HepG2 (cell line): ENCODE data around the gene BTBD3. TPM values are rescaled to one million over a fixed set of nuclear protein-coding genes. Genes with fewer than 3 reads are reported as not detected.

Experiments
- ATRX ChIP-seq: sonication (generic); formaldehyde crosslinking; IDR thresholded peaks from 2 replicates; pipeline ENCODE4 v1.4.0; 2020; ENCODE audit warnings: missing genetic modification reagents, borderline replicate concordance
- BRF2 ChIP-seq: sonication (generic); formaldehyde crosslinking; IDR thresholded peaks from 2 replicates; pipeline ENCODE4 v1.8.1; 2022; ENCODE audit warnings: mild to moderate bottlenecking, missing genetic modification reagents
- CBX5 ChIP-seq: sonication (generic); formaldehyde crosslinking; IDR thresholded peaks from 2 replicates; pipeline ENCODE4 v1.4.0; 2020; ENCODE audit warnings: missing genetic modification reagents, borderline replicate concordance
- CEBPB ChIP-seq: IDR thresholded peaks from 2 replicates; pipeline ENCODE4 v1.6.1; 2011; ENCODE audit warnings: low read depth, low read length, improper control_type of control experiment, borderline replicate concordance
- CENPX ChIP-seq: sonication (generic); formaldehyde crosslinking; IDR thresholded peaks from 2 replicates; pipeline ENCODE4 v1.9.0; 2021; ENCODE audit warnings: mild to moderate bottlenecking, missing genetic modification reagents, moderate library complexity
- ETV5 ChIP-seq: IDR thresholded peaks from 2 replicates; pipeline ENCODE4 v1.6.1; 2018; ENCODE audit warnings: missing biosample characterization, missing genetic modification reagents, inconsistent platforms, borderline replicate concordance
- HES4 ChIP-seq: sonication (generic); formaldehyde crosslinking; IDR thresholded peaks from 2 replicates; pipeline ENCODE4 v1.9.0; 2021; ENCODE audit warnings: mild to moderate bottlenecking, missing genetic modification reagents, borderline replicate concordance
- HHEX ChIP-seq: IDR thresholded peaks from 2 replicates; pipeline ENCODE4 v1.6.1; 2016; ENCODE audit warnings: control low read depth
- HIC2 ChIP-seq: sonication (generic); formaldehyde crosslinking; IDR thresholded peaks from 2 replicates; pipeline ENCODE4 v1.9.0; 2022; ENCODE audit warnings: low read depth, missing genetic modification reagents
- HOXA5 ChIP-seq: sonication (generic); formaldehyde crosslinking; IDR thresholded peaks from 2 replicates; pipeline ENCODE4 v1.4.0; 2020; ENCODE audit warnings: missing genetic modification reagents
- MAX ChIP-seq: IDR thresholded peaks from 2 replicates; pipeline ENCODE4 v1.6.1; 2012; ENCODE audit warnings: inconsistent platforms
- NPAS2 ChIP-seq: sonication (generic); formaldehyde crosslinking; IDR thresholded peaks from 2 replicates; pipeline ENCODE4 v1.8.0; 2022; ENCODE audit warnings: mild to moderate bottlenecking, missing genetic modification reagents, borderline replicate concordance
- RELA ChIP-seq: sonication (generic); formaldehyde crosslinking; IDR thresholded peaks from 2 replicates; pipeline ENCODE4 v1.4.0; 2020; ENCODE audit warnings: missing genetic modification reagents
- SP4 ChIP-seq: sonication (generic); formaldehyde crosslinking; IDR thresholded peaks from 2 replicates; pipeline ENCODE4 v1.8.1; 2023; ENCODE audit warnings: mild to moderate bottlenecking, missing genetic modification reagents
- TARDBP ChIP-seq: sonication (generic); formaldehyde crosslinking; IDR thresholded peaks from 2 replicates; pipeline ENCODE4 v1.8.0; 2022; ENCODE audit warnings: mild to moderate bottlenecking, missing genetic modification reagents
- U2AF2 ChIP-seq: fragments of 200-400 bp; formaldehyde crosslinking; IDR thresholded peaks from 2 replicates; pipeline ENCODE4 v1.6.1; 2017; ENCODE audit warnings: low read depth, mild to moderate bottlenecking, low read length
- ZBTB2 ChIP-seq: sonication (generic); formaldehyde crosslinking; IDR thresholded peaks from 2 replicates; pipeline ENCODE4 v1.8.0; 2022; ENCODE audit warnings: low read depth, missing genetic modification reagents
- ZBTB44 ChIP-seq: sonication (generic); formaldehyde crosslinking; IDR thresholded peaks from 2 replicates; pipeline ENCODE4 v1.4.0; 2020; ENCODE audit warnings: missing genetic modification reagents
- ZBTB7A ChIP-seq: sonication (generic); formaldehyde crosslinking; IDR thresholded peaks from 2 replicates; pipeline ENCODE4 v1.8.0; 2022; ENCODE audit warnings: mild to moderate bottlenecking, missing genetic modification reagents
- ZMYM3 ChIP-seq: sonication (generic); formaldehyde crosslinking; IDR thresholded peaks from 2 replicates; pipeline ENCODE4 v1.5.1; 2020; ENCODE audit warnings: mild to moderate bottlenecking, missing genetic modification reagents
- ZNF205 ChIP-seq: IDR thresholded peaks from 2 replicates; pipeline ENCODE4 v1.6.1; 2018; ENCODE audit warnings: missing biosample characterization, missing genetic modification reagents
- ZNF263 ChIP-seq: sonication (generic); formaldehyde crosslinking; IDR thresholded peaks from 2 replicates; pipeline ENCODE4 v1.4.0; 2020; ENCODE audit warnings: missing genetic modification reagents
- ZNF274 ChIP-seq: sonication (generic); formaldehyde crosslinking; IDR thresholded peaks from 2 replicates; pipeline ENCODE4 v1.5.1; 2020; ENCODE audit warnings: mild to moderate bottlenecking, missing genetic modification reagents
- ZNF556 ChIP-seq: sonication (generic); formaldehyde crosslinking; IDR thresholded peaks from 2 replicates; pipeline ENCODE4 v1.4.0; 2020; ENCODE audit warnings: mild to moderate bottlenecking, missing genetic modification reagents, borderline replicate concordance
- ZNF629 ChIP-seq: sonication (generic); formaldehyde crosslinking; conservative IDR thresholded peaks from 2 replicates; pipeline ENCODE4 v1.5.0; 2020; ENCODE audit warnings: missing genetic modification reagents
- polyA plus RNA-seq, 8 experiments: library from polyadenylated mRNA; depleted of rRNA in 3 of 8; stranded (reverse) in 7 of 8; unstranded in 1 of 8; fragments of >200 nt; fragmentation: Illumina TruSeq in 4 of 8; extraction: Trizol in 4 of 8; gene quantifications; 2 replicates each; pipeline versions ENCODE4 v1.2.1 to v1.2.3, GENCODE V29; 2011 to 2016; ENCODE audit warnings: low read depth in 4 of 8, missing spikeins in 1 of 8, mixed read lengths in 1 of 8; ENCODE audit not compliant: insufficient read depth in 1 of 8
- total RNA-seq, 5 experiments: library from RNA; depleted of rRNA; stranded (reverse); fragments of >200 nt; fragmentation: Illumina TruSeq; extraction: Trizol; gene quantifications; 2 replicates each; pipeline ENCODE4 v1.2.3, GENCODE V29; 2016; ENCODE audit warnings: low read depth in 1 of 5

Gene BTBD3
- total and polyA plus RNA-seq, 2 of the 13 experiments (the other 11 are each of a cell fraction or from before 2014, with no cell fraction given), result 32.2 to 41.8 TPM

- TF ChIP-seq CEBPB, result no peak
- no peak; the same call in 1 of the 2 replicates for TF ChIP-seq ZNF205 (CRISPR knock-in tag)
- TF ChIP-seq NPAS2 (CRISPR knock-in tag), result no peak
- no peak for TF ChIP-seq HOXA5 (CRISPR knock-in tag)
- peak; percentile 48; the same call in 1 of the 2 replicates for TF ChIP-seq HIC2
- no peak for TF ChIP-seq CBX5 (CRISPR knock-in tag)
- TF ChIP-seq ZNF274, result no peak
- no peak for TF ChIP-seq SP4
- TF ChIP-seq ZMYM3 (CRISPR knock-in tag), result no peak
- no peak for TF ChIP-seq RELA (CRISPR knock-in tag)
- TF ChIP-seq CENPX (CRISPR knock-in tag), result no peak
- peak; percentile 99 for TF ChIP-seq ZNF263 (CRISPR knock-in tag)
- no peak for TF ChIP-seq U2AF2
- TF ChIP-seq BRF2 (CRISPR knock-in tag), result peak; percentile 34; the same call in 1 of the 2 replicates
- TF ChIP-seq HHEX (CRISPR knock-in tag), result no peak
- TF ChIP-seq TARDBP (CRISPR knock-in tag), result 0 out of 2 replicates have a peak, but pooled peaks have one; percentile 27
- TF ChIP-seq ZBTB44, result no peak
- TF ChIP-seq ETV5 (CRISPR knock-in tag), result no peak
- TF ChIP-seq ZBTB7A, result no peak
- no peak for TF ChIP-seq ATRX
- 0 out of 2 replicates have a peak, but pooled peaks have one; percentile 15 for TF ChIP-seq ZNF629
- TF ChIP-seq ZBTB2 (CRISPR knock-in tag), result peak; percentile 82; the same call in 1 of the 2 replicates
- TF ChIP-seq ZNF556 (CRISPR knock-in tag), result peak; percentile 24; the same call in 1 of the 2 replicates
- peak; percentile 43 for TF ChIP-seq MAX
- no peak for TF ChIP-seq HES4
These were observed 27.2 kb upstream of the BTBD3 start (continued) for GRCh38 chr20:11890331-11891076.
